Measurements from ENCODE around the gene CDC73.
"Not testable (repeated sequence)": the region's sequence is repeated elsewhere in the genome, so short reads cannot be mapped to it uniquely, and the experiment has no call there.

Gene CDC73

DNA sequence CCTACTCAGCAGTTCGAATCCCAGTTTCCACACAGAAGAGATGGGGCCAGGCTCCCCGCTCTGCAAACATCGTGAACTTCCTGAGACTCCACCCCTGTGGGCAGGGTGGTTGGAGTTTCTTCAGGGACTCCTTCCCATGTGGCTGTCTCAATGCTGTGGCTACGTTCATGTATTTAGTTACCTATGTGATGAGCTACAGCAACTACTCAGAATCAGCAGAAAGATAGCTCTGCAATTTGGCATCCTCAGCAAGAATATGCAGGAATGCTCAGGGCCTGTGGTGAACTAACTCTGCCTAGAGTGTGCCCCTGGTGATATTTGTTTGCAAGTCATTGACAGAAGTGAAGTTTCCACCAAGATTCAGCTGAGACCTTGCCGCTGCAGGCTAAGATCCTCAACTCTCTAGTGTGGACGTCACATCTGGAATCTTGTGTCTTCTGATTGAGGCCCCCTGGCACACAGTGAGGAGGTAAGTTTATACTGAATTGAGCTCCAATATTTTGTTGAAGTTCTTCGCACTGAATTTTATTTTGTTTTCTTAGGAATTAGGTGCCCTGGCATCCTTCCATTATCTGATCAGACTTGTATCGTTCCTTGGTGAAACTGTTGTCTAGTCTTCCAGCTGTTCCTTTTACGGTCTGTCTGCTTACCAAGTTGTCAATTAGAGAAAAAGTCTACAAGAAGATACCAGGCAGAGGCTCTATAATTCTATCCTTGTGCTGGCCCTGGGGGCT, 8.4 kb upstream of the CDC73 start:
- DNase-seq (ENCODE audit: low read depth in 1 of 2, low spot score in 1 of 2) = no peak

DNA sequence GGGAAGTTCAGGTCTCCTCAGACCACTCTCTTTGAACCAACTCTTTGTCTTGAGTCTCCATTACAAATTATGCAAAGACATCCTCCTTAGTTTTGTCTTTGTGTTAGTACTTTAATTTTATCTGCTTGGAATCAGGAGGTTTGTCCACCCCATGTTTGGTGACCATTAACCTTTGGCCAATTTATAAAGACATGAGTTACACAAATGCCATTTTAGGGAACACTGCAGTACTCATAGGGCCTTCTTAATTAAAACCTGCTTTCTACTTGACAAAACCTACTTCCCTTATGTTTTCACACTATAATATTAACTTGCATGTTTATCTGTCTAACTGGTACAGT, 7.9 kb upstream of the CDC73 start:
- no peak for DNase-seq (ENCODE audit: low read depth in 1 of 2, low spot score in 1 of 2)

GRCh38 chr1:193114485-193115095, 7.2 kb upstream of the CDC73 start:
- no peak for DNase-seq (ENCODE audit: low read depth in 1 of 2, low spot score in 1 of 2)

DNA sequence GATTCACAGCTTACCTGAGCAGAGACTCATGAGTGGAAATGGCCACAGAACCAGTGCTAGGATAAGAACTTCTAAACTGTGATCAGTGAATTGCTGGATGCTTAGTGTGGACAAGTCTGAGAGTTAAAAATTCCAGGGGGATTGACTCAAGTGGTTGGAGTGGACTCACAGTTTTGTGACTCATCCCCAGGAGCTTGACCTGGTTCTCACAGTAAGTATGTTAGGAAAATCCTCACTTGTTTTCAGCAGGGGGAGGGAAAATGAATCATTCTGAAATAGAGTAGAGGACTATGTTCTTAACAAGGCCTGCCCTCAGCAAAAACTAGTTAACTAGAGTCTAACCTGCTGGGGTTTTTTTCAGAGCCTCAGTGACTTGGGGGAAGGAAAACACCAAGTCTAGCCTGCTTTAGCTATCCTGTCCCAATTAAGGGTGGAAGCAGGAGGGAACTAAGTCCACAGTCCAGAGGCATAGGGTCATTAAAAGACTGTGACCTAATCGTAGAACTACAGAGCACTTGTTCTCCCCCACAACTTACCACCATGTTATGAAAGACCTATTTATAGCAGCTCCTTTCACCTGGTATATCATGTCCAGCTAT, 6.1 kb upstream of the CDC73 start:
- no peak for DNase-seq (ENCODE audit: low read depth in 1 of 2, low spot score in 1 of 2)

GRCh38 chr1:193117167-193117566, 4.7 kb upstream of the CDC73 start:
- DNase-seq (ENCODE audit: low read depth in 1 of 2, low spot score in 1 of 2) = not testable (repeated sequence)

GRCh38 chr1:193118194-193118593, 3.6 kb upstream of the CDC73 start:
- no peak for DNase-seq (ENCODE audit: low read depth in 1 of 2, low spot score in 1 of 2)

- no peak for DNase-seq (ENCODE audit: low read depth in 1 of 2, low spot score in 1 of 2)
Measured at GRCh38 chr1:193118803-193119730, 2.8 kb upstream of the CDC73 start.

- DNase-seq (ENCODE audit: low read depth in 1 of 2, low spot score in 1 of 2) = no peak
Measured at GRCh38 chr1:193120604-193121166, 1.1 kb upstream of the CDC73 start.

- DNase-seq (ENCODE audit: low read depth in 1 of 2, low spot score in 1 of 2) = no peak
Measured at GRCh38 chr1:193123751-193124150, 1.9 kb downstream of the CDC73 start.

DNA sequence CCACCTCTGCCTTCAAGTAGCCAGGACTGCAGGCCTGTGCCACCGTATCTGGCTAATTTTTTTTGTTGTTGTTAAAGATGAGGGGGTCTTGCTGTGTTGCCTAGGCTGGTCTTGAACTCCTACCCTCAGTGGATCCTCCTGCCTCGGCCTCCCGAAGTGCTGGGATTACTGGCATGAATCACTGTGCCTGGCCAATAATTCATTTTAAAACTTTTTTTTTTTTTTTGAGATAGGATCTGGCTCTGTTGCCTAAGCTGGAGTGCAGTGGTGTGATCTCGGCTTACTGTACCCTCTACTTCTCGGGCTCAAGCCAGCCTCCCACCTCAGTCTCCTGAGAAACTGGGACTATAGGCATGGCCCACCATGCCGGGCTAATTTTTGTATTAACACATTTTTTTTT, 3.5 kb downstream of the CDC73 start:
- DNase-seq (ENCODE audit: low read depth in 1 of 2, low spot score in 1 of 2) = no peak

GRCh38 chr1:193131266-193131860, 9.5 kb downstream of the CDC73 start:
- no peak for DNase-seq (ENCODE audit: low read depth in 1 of 2, low spot score in 1 of 2)

DNA sequence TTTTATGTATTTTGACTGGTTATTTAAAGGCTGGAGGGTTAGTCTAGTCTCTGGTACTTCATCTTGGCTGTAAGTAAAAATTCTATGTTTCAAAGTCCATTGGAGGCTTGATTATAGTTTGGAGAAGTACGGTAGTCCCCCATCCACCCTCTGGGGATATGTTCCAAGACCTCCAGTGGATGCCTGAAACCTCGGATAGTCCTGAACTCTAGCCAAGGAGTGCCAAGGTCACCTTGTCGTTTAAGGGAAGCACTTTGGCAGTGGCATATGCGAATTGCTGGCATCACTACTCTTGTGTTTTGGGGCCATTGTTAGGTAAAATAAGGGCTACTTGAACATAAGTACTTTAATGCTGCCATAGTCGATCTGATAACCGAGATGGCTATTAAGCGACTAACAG, 18.4 kb downstream of the CDC73 start:
- no peak for DNase-seq (ENCODE audit: low read depth in 1 of 2, low spot score in 1 of 2)

DNA sequence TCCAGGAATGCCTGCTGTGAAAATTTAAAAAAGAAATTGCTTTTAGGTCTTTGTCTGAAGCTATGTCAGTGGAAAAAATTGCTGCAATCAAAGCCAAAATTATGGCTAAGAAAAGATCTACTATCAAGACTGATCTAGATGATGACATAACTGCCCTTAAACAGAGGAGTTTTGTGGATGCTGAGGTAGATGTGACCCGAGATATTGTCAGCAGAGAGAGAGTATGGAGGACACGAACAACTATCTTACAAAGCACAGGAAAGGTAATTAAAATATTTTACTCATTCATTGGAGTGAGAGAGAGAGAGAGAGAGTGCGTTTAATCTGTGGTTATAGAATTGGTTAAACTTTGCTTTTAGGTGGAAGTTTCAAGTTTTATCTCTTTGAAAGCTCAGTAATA, 20.0 kb downstream of the CDC73 start:
- no peak for DNase-seq (ENCODE audit: low read depth in 1 of 2, low spot score in 1 of 2)

DNA sequence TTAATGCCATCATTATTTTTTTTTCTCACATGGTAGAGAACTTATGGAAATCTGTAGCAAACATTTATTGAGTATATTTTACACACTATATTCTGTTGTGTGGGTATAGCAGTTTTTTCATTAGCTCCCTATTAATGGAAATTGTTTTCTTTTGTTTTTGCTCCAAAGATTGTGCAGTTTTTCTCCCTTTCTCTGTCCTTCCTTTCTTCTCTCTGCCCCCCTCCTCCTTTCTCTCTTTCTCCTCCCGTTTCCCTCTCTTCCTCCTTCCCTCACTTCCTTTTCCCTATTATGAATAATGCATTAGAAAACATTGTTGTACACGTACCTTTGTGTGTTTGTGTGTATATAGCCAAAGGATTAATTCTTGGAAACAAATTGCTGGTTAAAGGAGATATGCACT, 20.6 kb downstream of the CDC73 start:
- DNase-seq (ENCODE audit: low read depth in 1 of 2, low spot score in 1 of 2) = no peak

GRCh38 chr1:193143285-193143684, 21.5 kb downstream of the CDC73 start:
- no peak for DNase-seq (ENCODE audit: low read depth in 1 of 2, low spot score in 1 of 2)

DNA sequence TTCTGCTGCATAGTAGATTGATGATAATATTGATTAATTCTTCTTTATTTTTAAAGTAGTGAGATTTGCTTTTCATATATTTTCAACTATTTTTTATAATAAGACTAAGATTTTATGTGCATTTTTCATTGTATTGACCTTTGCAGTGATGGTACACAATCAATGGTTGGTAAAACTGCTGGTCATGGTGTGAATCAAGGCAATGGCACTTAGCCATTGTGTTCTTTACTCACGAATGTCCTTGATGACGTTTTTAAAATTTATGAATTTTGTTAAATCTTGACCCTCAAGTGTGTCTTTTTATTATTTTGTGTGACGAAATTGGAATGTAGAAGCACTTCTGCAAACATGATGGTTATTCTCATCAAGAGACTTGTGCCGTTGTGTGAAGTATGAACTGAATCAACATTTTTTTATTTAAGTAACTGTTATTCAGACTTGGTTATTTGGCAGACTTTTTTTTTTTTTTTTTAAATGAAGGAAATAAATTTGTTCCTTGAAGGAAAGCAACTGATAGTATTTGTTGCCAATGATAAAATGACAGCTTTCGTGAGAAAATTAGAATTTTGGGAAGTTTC, 22.6 kb downstream of the CDC73 start:
- no peak for DNase-seq (ENCODE audit: low read depth in 1 of 2, low spot score in 1 of 2)

GRCh38 chr1:193144999-193145398, 23.2 kb downstream of the CDC73 start:
- no peak for DNase-seq (ENCODE audit: low read depth in 1 of 2, low spot score in 1 of 2)

- DNase-seq (ENCODE audit: low read depth in 1 of 2, low spot score in 1 of 2) = no peak
Measured at GRCh38 chr1:193156117-193156821, 34.4 kb downstream of the CDC73 start.

DNA sequence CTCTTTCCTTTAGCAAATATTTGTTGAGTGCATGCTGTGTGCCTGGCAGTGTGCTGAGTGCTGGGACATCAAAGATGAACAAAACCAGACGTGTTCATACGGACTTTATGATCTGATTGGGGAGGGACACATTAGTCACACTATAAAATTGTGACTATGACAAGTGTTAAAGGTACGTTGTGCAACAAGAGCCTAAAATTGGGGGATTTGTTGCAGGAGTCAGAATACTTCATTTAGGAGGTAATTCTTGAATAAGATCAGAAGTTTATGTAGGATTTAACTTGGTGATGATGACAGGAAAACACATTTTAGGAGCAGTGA, 35.0 kb downstream of the CDC73 start:
- no peak for DNase-seq (ENCODE audit: low read depth in 1 of 2, low spot score in 1 of 2)

GRCh38 chr1:193157360-193157759, 35.5 kb downstream of the CDC73 start:
- DNase-seq (ENCODE audit: low read depth in 1 of 2, low spot score in 1 of 2) = no peak
